Activated T-helper 2 cell treated with anti-CD3 and anti-CD28 coated beads, Interferon-gamma antibody, Interleukin-2, Interleukin-4, amounts not matched to agents 10 μg/mL and 5 μg/mL and 100 μg/mL, durations not matched to agents 14 hours and 24 hours and 36 hours (primary cell): ENCODE data around the gene NRCAM. TPM values are rescaled to one million over a fixed set of nuclear protein-coding genes. Genes with fewer than 3 reads are reported as not detected.

Source experiments
- DNase-seq: peaks from one replicate; pipeline ENCODE4 v3.0.0; 2021; ENCODE audit warnings: low spot score
- H3K27ac Mint-ChIP-seq: one replicate; pipeline ENCODE4 v1.8.0; 2021; ENCODE audit warnings: mixed read lengths
- H3K27me3 Mint-ChIP-seq: one replicate; pipeline ENCODE4 v1.8.0; 2021; ENCODE audit warnings: low read depth, mixed read lengths
- H3K36me3 Mint-ChIP-seq: one replicate; pipeline ENCODE4 v1.8.0; 2021; ENCODE audit warnings: low read depth, mixed read lengths
- H3K4me1 Mint-ChIP-seq: one replicate; pipeline ENCODE4 v1.8.0; 2021; ENCODE audit warnings: low read depth, mixed read lengths
- H3K4me3 Mint-ChIP-seq: one replicate; pipeline ENCODE4 v1.8.0; 2021; ENCODE audit warnings: low read depth, mild to moderate bottlenecking, moderate library complexity, mixed read lengths
- H3K9me3 Mint-ChIP-seq: one replicate; pipeline ENCODE4 v1.8.0; 2021; ENCODE audit warnings: mixed read lengths
- intact Hi-C: fragments of 100-400 bp; cut with micrococcal nuclease; formaldehyde crosslinking; loops from one replicate; pipeline ENCODE4 v1.15.1; 2023
- total RNA-seq: library from RNA; stranded (reverse); gene quantifications from 2 replicates; pipeline ENCODE4 v1.2.3, GENCODE V29; 2022

The NRCAM gene
- total RNA-seq, 1 donor from 2014 or later = 0.05 TPM

DNA sequence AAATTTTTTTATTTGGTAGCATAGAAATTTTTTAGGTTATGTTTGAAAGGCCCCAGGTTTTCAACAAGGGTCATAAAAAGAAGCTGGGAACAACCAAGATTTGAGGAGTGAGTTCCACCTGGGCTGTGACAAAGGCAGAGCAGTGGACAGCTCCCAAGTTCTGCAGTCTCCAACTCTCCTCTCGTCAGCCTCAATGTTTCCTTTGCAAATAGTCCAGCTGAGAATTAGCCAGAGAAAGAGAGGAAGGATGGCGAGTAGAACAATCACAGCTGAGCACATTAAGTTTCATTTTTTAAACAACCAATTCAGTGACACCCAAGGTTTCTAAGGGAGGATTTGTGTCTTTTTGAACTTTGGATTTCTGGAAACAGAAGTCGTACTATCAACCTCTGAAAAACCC lies 143.2 kb downstream of the NRCAM start:
- Mint-ChIP-seq H3K9me3 (no peaks in the 10 kb centered on the region), H3K4me3 (no peak overlapping the region), H3K4me1 (peaks cover 20% of the 10 kb centered on the region), H3K36me3 (no peaks in the 10 kb centered on the region), H3K27me3 (no peaks in the 10 kb centered on the region), H3K27ac (no peak overlapping the region)
- intact Hi-C loops = no loop called here
- no peak for DNase-seq

DNA sequence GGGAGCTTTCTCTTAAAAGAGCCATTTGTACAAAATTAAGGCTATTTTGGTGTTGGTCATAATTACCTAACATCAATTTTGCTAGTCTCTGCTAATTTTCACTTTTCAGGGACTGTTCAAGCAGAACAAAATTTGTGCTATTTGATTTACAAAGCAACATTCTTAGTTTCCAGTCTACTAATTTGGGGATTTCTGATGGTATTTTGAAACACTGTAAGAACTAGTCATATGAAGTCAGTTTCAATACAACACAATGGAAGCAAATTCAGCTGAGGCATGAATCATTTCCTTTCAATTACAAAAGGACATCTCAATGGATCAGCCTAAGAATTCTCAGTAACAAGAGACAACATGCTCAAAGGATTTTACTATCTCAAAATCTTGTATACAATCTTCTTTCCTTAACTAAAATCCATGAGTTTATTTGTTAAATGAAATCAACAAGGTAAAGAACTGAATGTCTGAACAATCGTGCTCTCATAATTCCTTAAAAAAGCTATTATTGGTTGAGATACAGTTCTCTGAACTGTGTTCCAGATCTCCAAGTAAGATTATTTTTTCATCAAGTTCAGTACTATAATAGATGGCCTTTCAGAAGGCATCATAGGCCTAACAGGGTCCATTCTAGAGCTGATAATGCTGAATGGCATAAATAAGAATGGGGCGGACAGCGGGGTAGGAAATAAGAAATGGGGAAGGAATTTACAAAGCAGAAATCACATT lies 144.6 kb downstream of the NRCAM start:
- intact Hi-C loops = no loop called here
- H3K27me3 Mint-ChIP-seq = no peaks in the 10 kb centered on the region
- no peaks in the 10 kb centered on the region for H3K36me3 Mint-ChIP-seq
- H3K27ac Mint-ChIP-seq = no peak overlapping the region
- no peaks in the 10 kb centered on the region for H3K9me3 Mint-ChIP-seq
- H3K4me3 Mint-ChIP-seq = no peak overlapping the region
- peaks cover 20% of the 10 kb centered on the region for H3K4me1 Mint-ChIP-seq
- no peak for DNase-seq

DNA sequence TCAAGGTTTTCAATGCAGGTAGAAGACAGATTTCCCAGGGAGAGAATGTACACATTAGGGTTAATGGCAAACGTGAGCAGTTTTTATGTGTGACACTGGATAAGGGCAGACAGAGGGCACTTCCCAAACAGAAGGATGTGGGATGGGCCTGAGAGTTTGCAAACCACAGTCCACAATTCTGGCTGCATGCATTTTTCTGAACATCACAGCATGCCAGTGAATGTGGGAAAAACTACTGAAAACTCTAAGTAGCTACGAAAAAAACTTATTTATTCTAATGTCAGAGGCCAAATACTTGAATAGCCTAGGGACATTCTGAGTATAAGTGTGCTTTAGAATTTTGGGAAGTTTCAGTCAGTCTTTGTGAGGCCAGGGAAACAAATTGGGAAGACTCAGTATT lies 145.9 kb downstream of the NRCAM start:
- Mint-ChIP-seq H3K4me1 (peaks cover 20% of the 10 kb centered on the region), H3K36me3 (no peaks in the 10 kb centered on the region), H3K27me3 (no peaks in the 10 kb centered on the region), H3K27ac (no peak overlapping the region), H3K4me3 (no peak overlapping the region), H3K9me3 (no peaks in the 10 kb centered on the region)
- DNase-seq = no peak
- intact Hi-C loops = no loop called here

DNA sequence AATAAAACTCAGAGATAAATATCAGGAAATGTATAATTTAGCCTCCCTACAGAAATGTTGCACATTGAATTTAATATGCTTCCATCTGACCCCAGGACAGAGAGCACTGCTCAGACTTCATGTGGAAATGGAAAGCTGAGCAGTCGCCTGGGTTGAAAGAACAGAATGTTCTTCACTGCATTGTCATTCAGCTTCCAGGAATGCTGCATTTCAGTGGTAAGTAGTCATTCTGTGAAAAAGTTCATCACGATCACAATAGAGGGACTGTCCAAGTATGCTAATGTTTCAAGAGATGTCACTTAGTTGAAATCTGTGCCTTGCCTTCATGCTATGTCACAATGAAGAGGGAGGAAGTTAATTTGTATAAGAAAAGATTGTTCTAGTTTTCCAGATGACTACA lies 147.3 kb downstream of the NRCAM start:
- H3K4me3 Mint-ChIP-seq = no peak overlapping the region

GRCh38 chr7:108308276-108308675 lies 148.0 kb downstream of the NRCAM start:
- H3K4me1 Mint-ChIP-seq = peaks cover 20% of the 10 kb centered on the region
- DNase-seq = no peak
- intact Hi-C loops = no loop called here
- no peaks in the 10 kb centered on the region for H3K36me3 Mint-ChIP-seq
- H3K27ac Mint-ChIP-seq = no peak overlapping the region
- H3K9me3 Mint-ChIP-seq = no peaks in the 10 kb centered on the region
- H3K27me3 Mint-ChIP-seq = peaks cover under 1% of the 10 kb centered on the region
- H3K4me3 Mint-ChIP-seq = no peak overlapping the region

More for the DNA sequence above, 147.3 kb downstream of the NRCAM start:
- no peak for DNase-seq
- Mint-ChIP-seq H3K9me3 (no peaks in the 10 kb centered on the region), H3K27ac (no peak overlapping the region), H3K4me1 (peaks cover 20% of the 10 kb centered on the region), H3K27me3 (no peaks in the 10 kb centered on the region), H3K36me3 (no peaks in the 10 kb centered on the region)
- intact Hi-C loops = no loop called here

DNA sequence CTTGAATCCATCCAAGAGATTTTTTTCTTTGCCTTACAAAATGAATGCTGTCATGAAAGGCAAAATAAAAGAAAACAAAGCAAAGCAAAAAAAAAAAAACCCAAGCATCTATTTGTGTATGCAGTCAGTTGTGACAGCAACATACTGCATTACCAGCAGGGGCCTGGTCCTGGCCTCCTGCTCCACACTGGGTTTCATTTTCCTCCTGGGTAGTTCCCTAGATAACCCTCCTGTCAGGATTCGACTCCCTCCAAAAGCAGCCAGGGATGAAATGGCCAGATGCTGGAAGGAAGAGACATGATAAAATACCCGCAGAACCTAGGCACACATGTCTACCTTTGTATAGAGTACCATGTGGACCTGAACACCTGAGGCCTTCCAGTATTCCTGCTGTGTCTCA lies 148.6 kb downstream of the NRCAM start:
- H3K36me3 Mint-ChIP-seq = no peaks in the 10 kb centered on the region
- H3K4me1 Mint-ChIP-seq = peaks cover 20% of the 10 kb centered on the region
- H3K9me3 Mint-ChIP-seq = no peaks in the 10 kb centered on the region
- H3K27ac Mint-ChIP-seq = no peak overlapping the region
- intact Hi-C loops = no loop called here
- H3K27me3 Mint-ChIP-seq = peaks cover 2% of the 10 kb centered on the region
- H3K4me3 Mint-ChIP-seq = no peak overlapping the region
- DNase-seq = no peak

- Mint-ChIP-seq H3K9me3 (no peaks in the 10 kb centered on the region), H3K4me3 (no peak overlapping the region), H3K36me3 (no peaks in the 10 kb centered on the region)
These were observed 149.0 kb downstream of the NRCAM start for GRCh38 chr7:108307194-108307593.

GRCh38 chr7:108303332-108303731 lies 152.9 kb downstream of the NRCAM start:
- Mint-ChIP-seq H3K36me3 (no peaks in the 10 kb centered on the region), H3K27me3 (peaks cover 3% of the 10 kb centered on the region), H3K4me1 (no peaks in the 10 kb centered on the region), H3K9me3 (no peaks in the 10 kb centered on the region), H3K4me3 (no peak overlapping the region), H3K27ac (no peak overlapping the region)
- intact Hi-C loops = no loop called here
- no peak for DNase-seq

More at GRCh38 chr7:108307194-108307593, 149.0 kb downstream of the NRCAM start:
- Mint-ChIP-seq H3K27me3 (peaks cover 3% of the 10 kb centered on the region), H3K27ac (no peak overlapping the region), H3K4me1 (peaks cover 19% of the 10 kb centered on the region)
- intact Hi-C loops = no loop called here
- DNase-seq = no peak

DNA sequence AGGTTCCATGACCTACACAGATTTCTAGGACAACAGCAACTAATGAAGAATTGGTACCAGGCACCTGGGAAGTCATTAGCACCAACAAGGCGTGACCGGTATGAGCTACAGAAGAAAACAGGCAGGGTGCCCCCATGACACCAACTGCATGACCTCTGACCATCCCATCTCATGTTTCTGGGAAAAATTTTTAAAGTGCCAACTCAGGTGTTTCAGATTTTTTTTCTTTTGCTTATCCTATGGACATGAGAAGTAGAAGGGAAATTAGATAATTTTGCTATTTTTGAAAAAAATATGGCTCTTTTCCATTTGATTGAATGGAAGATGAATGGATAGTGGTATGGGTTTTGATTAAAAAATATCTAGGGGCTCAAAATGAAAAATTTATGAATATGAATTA lies 154.8 kb downstream of the NRCAM start:
- no peaks in the 10 kb centered on the region for H3K36me3 Mint-ChIP-seq
- H3K4me1 Mint-ChIP-seq = no peaks in the 10 kb centered on the region
- no peak overlapping the region for H3K27ac Mint-ChIP-seq
- H3K27me3 Mint-ChIP-seq = peaks cover 3% of the 10 kb centered on the region
- H3K4me3 Mint-ChIP-seq = no peak overlapping the region
- H3K9me3 Mint-ChIP-seq = no peaks in the 10 kb centered on the region
- intact Hi-C loops = no loop called here
- DNase-seq = no peak

- H3K36me3 Mint-ChIP-seq = no peaks in the 10 kb centered on the region
- H3K4me1 Mint-ChIP-seq = no peaks in the 10 kb centered on the region
- no peak for DNase-seq
- no peak overlapping the region for H3K4me3 Mint-ChIP-seq
- peaks cover 4% of the 10 kb centered on the region for H3K27me3 Mint-ChIP-seq
- H3K9me3 Mint-ChIP-seq = no peaks in the 10 kb centered on the region
- intact Hi-C loops = no loop called here
- no peak overlapping the region for H3K27ac Mint-ChIP-seq
These were observed 156.8 kb downstream of the NRCAM start for GRCh38 chr7:108299251-108299973.

DNA sequence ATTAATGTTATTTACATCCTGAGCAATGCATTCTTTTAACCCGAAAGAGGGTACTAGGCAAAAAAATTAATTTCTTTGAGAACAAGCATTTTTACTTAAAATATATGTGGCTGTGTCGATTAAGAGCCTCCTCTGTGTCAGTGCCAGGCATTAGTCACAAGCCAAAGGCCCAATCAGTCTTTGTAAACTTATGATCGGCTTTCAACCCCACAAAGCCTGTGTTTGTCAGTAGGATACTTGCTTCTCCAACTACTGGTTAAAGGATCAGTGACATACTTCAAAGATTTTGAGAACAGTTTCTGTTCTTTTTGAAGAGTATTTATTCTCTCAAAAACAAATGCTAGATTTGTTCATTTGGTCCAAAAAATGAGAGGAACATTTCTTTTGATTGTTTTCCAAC lies 159.3 kb downstream of the NRCAM start:
- Mint-ChIP-seq H3K4me1 (no peaks in the 10 kb centered on the region), H3K4me3 (no peak overlapping the region), H3K27me3 (peaks cover 6% of the 10 kb centered on the region), H3K36me3 (no peaks in the 10 kb centered on the region), H3K27ac (no peak overlapping the region), H3K9me3 (no peaks in the 10 kb centered on the region)
- intact Hi-C loops = no loop called here
- DNase-seq = no peak

GRCh38 chr7:108294595-108294994 lies 161.6 kb downstream of the NRCAM start:
- intact Hi-C loops = no loop called here
- Mint-ChIP-seq H3K27me3 (peaks cover 8% of the 10 kb centered on the region), H3K9me3 (no peaks in the 10 kb centered on the region), H3K4me3 (no peak overlapping the region), H3K27ac (no peak overlapping the region), H3K4me1 (no peaks in the 10 kb centered on the region), H3K36me3 (no peaks in the 10 kb centered on the region)
- no peak for DNase-seq

DNA sequence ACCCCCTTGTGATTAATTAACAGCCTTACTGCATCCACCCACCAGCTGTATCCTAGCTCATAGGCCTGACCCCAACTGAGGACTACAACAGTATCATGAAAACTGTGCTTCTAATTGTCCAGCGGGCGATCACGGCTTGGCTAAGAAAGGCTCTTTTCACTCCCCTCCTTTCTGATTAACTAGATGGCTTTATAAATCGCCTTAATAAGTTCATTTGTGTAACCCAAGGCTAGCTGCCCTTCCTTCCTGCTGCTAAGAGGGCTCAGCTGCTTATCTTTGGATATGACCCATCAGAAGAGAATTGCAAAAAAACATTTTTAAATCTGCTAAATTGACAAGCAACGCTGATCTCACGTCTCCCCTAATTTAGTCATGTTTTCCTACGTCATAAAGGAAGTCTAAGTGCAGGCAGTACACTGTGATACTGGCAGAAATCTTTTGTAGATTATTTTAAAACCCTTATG lies 163.1 kb downstream of the NRCAM start:
- no peak overlapping the region for H3K4me3 Mint-ChIP-seq
- H3K36me3 Mint-ChIP-seq = no peaks in the 10 kb centered on the region
- H3K27me3 Mint-ChIP-seq = peaks cover 8% of the 10 kb centered on the region
- H3K27ac Mint-ChIP-seq = no peak overlapping the region
- H3K4me1 Mint-ChIP-seq = no peaks in the 10 kb centered on the region
- no peaks in the 10 kb centered on the region for H3K9me3 Mint-ChIP-seq
- intact Hi-C loops = no loop called here
- DNase-seq = no peak
